Spinal cord (tissue), 10 donors: ENCODE measurements around the gene BTRC. TPM values are rescaled to one million over a fixed set of nuclear protein-coding genes. Genes with fewer than 3 reads are reported as not detected.

Source experiments
- DNase-seq, 6 donors: peaks; one replicate each; pipeline versions ENCODE4 v3.0.0 to v3.0.0-alpha.2; 2013 to 2015; ENCODE audit warnings: low spot score in 6 of 6, low read depth in 4 of 6
- H3K27ac ChIP-seq: one replicate; pipeline ENCODE4 v1.5.1; 2013; ENCODE audit warnings: low read depth, low read length, control low read depth
- H3K27me3 ChIP-seq: one replicate; pipeline ENCODE4 v1.6.1; 2013; ENCODE audit warnings: low read length; ENCODE audit not compliant: control insufficient read depth, insufficient read depth
- H3K36me3 ChIP-seq: one replicate; pipeline ENCODE4 v1.6.1; 2013; ENCODE audit warnings: low read length; ENCODE audit not compliant: control insufficient read depth, insufficient read depth
- H3K4me1 ChIP-seq: one replicate; pipeline ENCODE4 v1.6.1; 2013; ENCODE audit warnings: low read length; ENCODE audit not compliant: control insufficient read depth, insufficient read depth
- H3K4me3 ChIP-seq: one replicate; pipeline ENCODE4 v1.5.1; 2013; ENCODE audit warnings: low read depth, low read length, control low read depth
- H3K9me3 ChIP-seq: one replicate; pipeline ENCODE4 v1.6.1; 2013; ENCODE audit warnings: low read length; ENCODE audit not compliant: control insufficient read depth, insufficient read depth
- WGBS: methylation state at CpG from one replicate; pipeline ENCODE4 v1.1.5; 2013; ENCODE audit warnings: missing lambda C conversion rate; ENCODE audit not compliant: insufficient coverage; 5-methylcytosine and 5-hydroxymethylcytosine counted together
- polyA plus RNA-seq, 2 donors: library from polyadenylated mRNA; unstranded; fragments of 120-200 nt; gene quantifications; one replicate each; pipeline ENCODE4 v1.2.1, GENCODE V29; 2013; ENCODE audit not compliant: insufficient read length in 2 of 2
- total RNA-seq, 2 donors: library from RNA; depleted of rRNA in 1 of 2; stranded (reverse); fragments of 120-200 nt in 1 of 2; fragments of >200 nt in 1 of 2; gene quantifications; one replicate each; pipeline versions ENCODE4 v1.2.3 to v1.2.4, GENCODE V29; 2013 to 2014
- donor health status: healthy.

Gene BTRC
- total and polyA plus RNA-seq, 4 donors, result 20.1 to 41.5 (median 36.5) TPM

DNA sequence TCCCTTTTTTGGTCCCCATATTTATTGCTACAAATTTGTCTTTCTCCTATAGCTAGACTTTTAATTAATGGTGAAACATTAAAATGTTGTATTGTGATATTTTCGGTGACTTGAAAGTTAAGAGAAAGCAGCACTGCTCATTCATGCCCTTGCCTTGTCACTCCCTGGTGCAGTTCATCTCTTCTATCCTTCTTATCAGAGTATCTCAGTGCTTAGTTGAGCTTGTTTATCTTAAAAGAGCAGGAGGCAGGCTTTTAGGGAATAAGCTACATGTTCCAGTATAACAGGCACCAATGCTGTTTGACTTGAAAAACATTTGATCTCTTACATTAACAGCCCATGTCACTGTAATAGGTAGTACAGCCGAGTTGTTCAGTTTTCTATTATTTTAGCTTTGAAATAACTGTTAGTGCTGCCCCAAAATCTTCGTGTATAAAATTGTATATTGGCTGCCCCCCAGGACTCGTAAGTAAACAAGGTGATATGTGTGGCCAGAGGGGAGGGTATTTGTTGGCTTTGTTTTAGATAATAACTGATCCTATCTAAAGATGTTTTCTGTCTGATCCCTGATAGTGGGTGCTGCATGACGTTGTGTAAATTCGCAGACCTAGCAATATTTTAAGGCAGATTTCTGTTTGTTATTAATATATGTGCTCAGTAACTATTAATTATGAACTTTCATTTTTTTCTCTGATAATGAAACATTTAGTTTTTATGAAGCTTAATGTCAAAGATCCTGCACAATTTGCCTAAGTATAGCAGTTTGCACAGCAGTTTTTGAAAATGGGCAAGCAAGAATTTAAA lies 96.5 kb downstream of the BTRC start:
- H3K27ac ChIP-seq, result no peak overlapping the region
- no peak overlapping the region for H3K4me3 ChIP-seq
- peak in 1 of 6 donors; percentile 52 for DNase-seq
- no peaks in the 10 kb centered on the region for H3K4me1 ChIP-seq
- no peaks in the 10 kb centered on the region for H3K36me3 ChIP-seq
- no peaks in the 10 kb centered on the region for H3K9me3 ChIP-seq
- H3K27me3 ChIP-seq, result no peaks in the 10 kb centered on the region
- whole genome bisulfite sequencing, result no CpG with 5 or more reads among the region's 6 CpGs

DNA sequence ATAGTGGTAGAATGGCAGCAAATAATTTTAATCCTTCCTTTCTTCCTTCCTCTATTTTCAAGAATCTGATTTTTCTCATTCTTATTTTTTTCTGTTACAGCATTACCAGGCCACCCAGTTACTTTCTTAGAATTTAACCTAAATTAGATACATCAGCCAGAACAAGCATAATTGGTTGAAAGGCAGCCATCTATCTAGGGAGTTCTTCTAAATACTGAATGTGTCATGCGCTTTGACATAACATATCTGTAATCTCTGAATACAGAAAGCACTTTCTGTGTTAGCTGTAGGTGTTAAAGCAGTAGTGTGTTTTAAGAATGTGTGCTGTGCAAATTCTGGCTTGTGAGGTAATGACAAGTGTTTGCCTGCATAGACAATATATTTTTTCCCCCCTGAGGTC lies 97.3 kb downstream of the BTRC start:
- no peaks in the 10 kb centered on the region for H3K36me3 ChIP-seq
- H3K27me3 ChIP-seq, result no peaks in the 10 kb centered on the region
- DNase-seq, result peak in 1 of 6 donors; percentile 57
- WGBS, result no CpG with 5 or more reads among the region's 1 CpG
- H3K27ac ChIP-seq, result no peak overlapping the region
- H3K9me3 ChIP-seq, result no peaks in the 10 kb centered on the region
- no peaks in the 10 kb centered on the region for H3K4me1 ChIP-seq
- no peak overlapping the region for H3K4me3 ChIP-seq

DNA sequence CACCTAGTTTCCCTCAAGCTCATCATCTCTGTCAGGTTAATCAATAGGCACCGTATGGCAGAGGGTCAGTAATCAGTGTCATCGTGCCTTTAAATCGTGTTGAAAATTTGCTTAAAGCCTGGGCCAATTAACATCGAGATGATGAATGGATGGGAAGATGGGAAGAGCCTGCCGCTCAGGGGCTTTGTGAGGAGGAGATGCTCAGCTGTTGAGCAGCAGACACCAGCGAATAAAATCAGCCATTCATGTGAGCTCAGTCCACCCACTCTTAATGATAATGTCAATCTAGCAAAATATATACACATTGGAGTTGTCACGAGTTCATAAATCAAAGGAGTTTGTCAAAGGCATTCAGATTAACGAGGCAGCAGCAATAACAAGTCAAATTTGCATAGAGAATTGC lies 97.7 kb downstream of the BTRC start:
- Histone ChIP-seq H3K4me3 (no peak overlapping the region), H3K27ac (no peak overlapping the region), H3K27me3 (no peaks in the 10 kb centered on the region), H3K4me1 (no peaks in the 10 kb centered on the region), H3K36me3 (no peaks in the 10 kb centered on the region), H3K9me3 (no peaks in the 10 kb centered on the region)
- peak in 2 of 6 donors; percentile 56 to 90 for DNase-seq
- 32% methylated on average over 5 of the region's 8 CpGs for WGBS

DNA sequence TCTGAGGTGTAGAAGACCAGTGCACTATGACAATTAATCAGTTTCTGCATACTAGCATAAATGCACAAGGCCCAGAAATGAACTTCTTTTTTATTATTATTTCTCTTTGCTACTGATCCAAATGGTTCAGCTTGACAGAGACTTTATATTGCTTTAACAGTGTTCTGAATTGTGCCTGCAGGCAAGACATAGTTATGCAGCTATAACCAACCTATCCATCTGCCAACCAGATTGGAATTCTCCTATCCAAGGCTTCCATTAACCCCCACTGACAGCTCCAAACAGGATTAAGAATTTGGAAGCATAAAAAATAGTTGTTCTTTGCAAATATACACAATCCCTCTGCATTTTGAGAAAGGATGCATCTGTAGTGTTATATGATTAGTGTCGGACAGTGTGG lies 98.2 kb downstream of the BTRC start:
- Histone ChIP-seq H3K36me3 (no peaks in the 10 kb centered on the region), H3K4me1 (no peaks in the 10 kb centered on the region), H3K4me3 (no peak overlapping the region), H3K9me3 (no peaks in the 10 kb centered on the region), H3K27ac (no peak overlapping the region), H3K27me3 (no peaks in the 10 kb centered on the region)
- DNase-seq, result peak in 2 of 6 donors; percentile 59 to 82
- 80% methylated on average over 1 of the region's 1 CpG for WGBS

DNA sequence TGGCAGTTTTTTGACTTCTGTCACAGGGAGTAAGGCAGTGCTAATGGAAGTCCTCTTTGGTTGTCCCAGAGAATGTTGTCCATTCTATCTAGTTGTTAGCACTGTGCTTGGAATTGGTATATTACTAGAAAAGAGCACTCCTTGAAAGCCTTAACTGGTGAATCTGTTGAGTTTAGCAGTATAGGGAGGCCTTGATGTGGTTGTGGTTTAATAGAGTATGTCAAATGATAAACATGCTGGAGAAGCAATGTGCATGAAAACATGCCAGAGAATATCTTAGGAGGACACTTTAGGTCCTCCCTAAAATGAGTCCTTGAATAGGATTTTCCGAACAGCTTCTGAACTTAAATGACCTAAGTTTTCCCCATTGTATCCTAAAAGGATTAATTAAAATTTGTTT lies 98.6 kb downstream of the BTRC start:
- Histone ChIP-seq H3K27me3 (no peaks in the 10 kb centered on the region), H3K4me1 (no peaks in the 10 kb centered on the region), H3K4me3 (no peak overlapping the region), H3K9me3 (no peaks in the 10 kb centered on the region), H3K27ac (no peak overlapping the region), H3K36me3 (no peaks in the 10 kb centered on the region)
- WGBS, result no CpG with 5 or more reads among the region's 1 CpG
- no peak for DNase-seq

DNA sequence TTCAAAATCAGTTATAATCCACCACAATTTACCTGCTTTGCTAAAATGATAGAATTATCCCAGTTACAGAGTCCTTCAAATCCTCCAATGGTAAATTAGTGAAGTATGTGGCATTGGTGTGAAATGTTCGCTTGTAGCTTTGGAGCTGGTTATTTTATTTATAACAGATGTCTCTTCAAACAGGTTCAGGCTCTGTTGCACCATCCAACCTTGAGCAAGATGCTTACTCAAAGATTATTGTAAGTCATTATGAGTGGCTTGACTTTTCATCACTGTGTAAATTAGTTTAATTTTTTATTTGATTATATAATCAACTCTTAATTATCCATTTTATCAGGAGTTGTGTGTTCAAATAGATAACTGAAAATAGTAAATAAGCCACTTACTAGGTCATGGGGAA lies 99.4 kb downstream of the BTRC start:
- H3K27me3 ChIP-seq, result no peaks in the 10 kb centered on the region
- no CpG with 5 or more reads among the region's 1 CpG for WGBS
- H3K9me3 ChIP-seq, result no peaks in the 10 kb centered on the region
- no peak overlapping the region for H3K27ac ChIP-seq
- H3K36me3 ChIP-seq, result no peaks in the 10 kb centered on the region
- no peaks in the 10 kb centered on the region for H3K4me1 ChIP-seq
- no peak for DNase-seq
- no peak overlapping the region for H3K4me3 ChIP-seq

DNA sequence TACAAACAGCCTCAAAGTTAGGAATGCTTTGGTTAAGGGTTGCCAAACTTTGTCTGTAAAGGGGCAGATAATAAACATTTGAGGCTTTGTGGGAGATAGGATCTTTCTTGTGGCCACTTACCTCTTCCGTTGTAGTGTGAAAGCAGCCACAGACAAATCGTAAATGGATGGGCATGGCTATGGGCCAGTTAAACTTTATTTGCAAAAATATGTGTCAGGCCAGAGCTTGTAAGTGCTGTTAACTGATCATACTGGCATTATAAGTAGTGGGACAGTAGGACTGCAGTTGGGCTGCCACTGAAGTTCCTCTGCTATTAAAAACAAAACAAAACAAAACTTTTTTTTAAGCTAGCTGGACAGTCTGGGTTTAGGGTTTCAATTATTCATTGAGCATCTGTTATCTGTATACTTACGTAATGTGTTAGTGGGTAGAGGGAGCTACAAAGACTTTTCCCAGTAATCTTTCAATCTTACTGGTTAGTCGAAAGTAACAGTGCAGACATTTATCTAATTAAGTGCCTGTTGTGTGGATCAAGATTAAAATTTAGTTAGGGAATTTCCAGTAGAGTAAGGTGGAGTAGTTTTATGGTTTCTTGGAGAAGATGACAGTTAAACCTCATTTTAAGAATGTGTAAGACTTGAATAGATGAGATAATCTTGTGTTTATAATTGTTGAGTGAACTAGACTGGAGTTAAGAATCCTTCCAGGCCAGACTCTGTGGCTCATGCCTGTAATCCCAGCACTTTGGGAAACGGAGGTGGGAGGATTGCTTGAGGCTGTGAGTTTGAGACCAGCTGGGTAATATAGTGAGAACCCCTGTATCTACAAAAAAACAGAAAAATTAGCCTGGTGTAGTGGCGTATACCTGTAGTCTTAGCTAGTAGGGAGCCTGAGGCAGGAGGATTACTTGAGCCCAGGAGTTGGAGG lies 100.1 kb downstream of the BTRC start:
- 45% methylated on average over 2 of the region's 6 CpGs for WGBS
- no peak for DNase-seq
- Histone ChIP-seq H3K36me3 (no peaks in the 10 kb centered on the region), H3K9me3 (no peaks in the 10 kb centered on the region), H3K27ac (no peak overlapping the region), H3K27me3 (no peaks in the 10 kb centered on the region), H3K4me3 (no peak overlapping the region), H3K4me1 (no peaks in the 10 kb centered on the region)

DNA sequence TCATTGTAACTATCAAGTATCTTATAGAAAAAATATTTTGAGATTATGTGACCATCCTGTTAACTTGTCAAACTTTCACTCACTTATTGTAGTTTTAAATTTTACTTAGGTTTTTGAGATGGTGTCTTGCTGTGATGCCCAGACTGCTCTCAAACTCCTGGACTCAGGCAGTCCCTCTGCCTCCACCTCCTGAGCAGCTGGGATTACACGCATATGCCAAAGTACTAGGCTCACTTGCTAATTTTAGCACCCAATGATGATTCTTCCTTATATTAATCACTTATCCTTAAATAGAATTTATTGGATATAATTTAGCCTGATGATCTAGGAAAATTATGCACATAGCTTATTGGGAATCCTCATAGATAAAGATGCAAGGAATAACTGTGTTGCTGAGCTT lies 104.9 kb downstream of the BTRC start:
- no CpG with 5 or more reads among the region's 1 CpG for WGBS
- Histone ChIP-seq H3K27ac (no peak overlapping the region), H3K36me3 (no peaks in the 10 kb centered on the region), H3K4me1 (no peaks in the 10 kb centered on the region), H3K9me3 (no peaks in the 10 kb centered on the region), H3K4me3 (no peak overlapping the region), H3K27me3 (no peaks in the 10 kb centered on the region)
- DNase-seq, result no peak

DNA sequence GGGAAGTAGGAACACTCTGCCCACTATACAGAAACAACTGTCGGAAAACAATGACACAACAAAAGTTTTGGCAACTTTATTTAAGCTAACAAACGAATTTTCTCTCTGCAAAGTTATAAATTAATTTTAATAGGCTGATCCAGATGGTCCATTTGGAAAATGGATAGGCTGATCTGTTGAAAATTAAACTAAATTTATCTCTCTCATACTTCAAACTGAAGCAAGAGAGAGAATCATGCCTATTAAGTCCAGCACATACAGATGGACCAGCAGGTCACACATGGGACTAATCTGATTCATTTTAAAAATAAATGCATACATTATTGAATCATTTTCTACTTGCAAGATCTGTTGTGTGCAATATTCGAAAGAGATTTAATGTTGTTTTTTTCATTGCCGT lies 110.1 kb downstream of the BTRC start:
- no CpG with 5 or more reads among the region's 4 CpGs for WGBS
- Histone ChIP-seq H3K36me3 (no peaks in the 10 kb centered on the region), H3K27me3 (no peaks in the 10 kb centered on the region), H3K4me1 (no peaks in the 10 kb centered on the region), H3K27ac (no peak overlapping the region), H3K9me3 (no peaks in the 10 kb centered on the region), H3K4me3 (no peak overlapping the region)
- DNase-seq, result no peak
